Measurements from ENCODE around the gene CCDC190.

GRCh38 chr1:162851341-162851740 is 9.6 kb downstream of the CCDC190 start:
- no peak for TF ChIP-seq CTCF (IDR thresholded peaks at IDR 0.05)
- no peak for TF ChIP-seq POLR2A (IDR thresholded peaks at IDR 0.05)

All from esophagus squamous epithelium (tissue), 4 donors.